Activated CD8-positive, alpha-beta memory T cell treated with anti-CD3 and anti-CD28 coated beads for 36 hours (primary cell): Measurements from ENCODE around the gene MRPL30. TPM values are rescaled to one million over a fixed set of nuclear protein-coding genes. Genes with fewer than 3 reads are reported as not detected.
"Not testable (repeated sequence)": the region's sequence is repeated elsewhere in the genome, so short reads cannot be mapped to it uniquely, and the experiment has no call there.

Source experiments
- CTCF ChIA-PET: fragments of 350-600 bp; sonication (Branson Sonifier 250); formaldehyde crosslinking; loops from one replicate; lab custom pipeline; 2021; ENCODE audit warnings: antibody characterized with exemption; lab: Charles Lee
- POLR2A ChIA-PET: fragments of 350-600 bp; sonication (Branson Sonifier 250); formaldehyde crosslinking; loops from one replicate; lab custom pipeline; 2021; ENCODE audit warnings: antibody characterized with exemption; lab: Charles Lee
- total RNA-seq, 2 experiments: library from RNA; stranded (reverse); gene quantifications; one replicate each; pipeline ENCODE4 v1.2.3, GENCODE V29; 2021

MRPL30 gene
- 10 to 100 TPM; 30.5 to 31.6 TPM for total RNA-seq

- ChIA-PET CTCF (interaction anchor here (0.5 to 1.4 kb wide), 7 partner anchors 9 to 284 kb away, joined by 3 to 6 read pairs (median 4); partner anchors contain the start of genes EIF5B, LIPT1 and TSGA10), POLR2A (interaction anchor here (0.6 to 1.4 kb wide), 6 partner anchors 26 to 157 kb away, joined by 3 to 7 read pairs (median 4); partner anchors contain the start of genes C2orf15, LIPT1, TSGA10 and TXNDC9)
These were observed at the start of gene MRPL30, which contains the start of gene MITD1 for GRCh38 chr2:99180755-99181623. Gene MRPL30 (plus strand): TSS chr2:99181184. CDS start chr2:99186204, 5,020 bp downstream. Gene MITD1 (minus strand): TSS chr2:99181058. CDS start chr2:99180981, 77 bp downstream.

GRCh38 chr2:99135044-99135556 lies 45.9 kb upstream of the MRPL30 start:
- POLR2A ChIA-PET, CTCF ChIA-PET: not testable (repeated sequence)

GRCh38 chr2:99139003-99139402 lies 42.0 kb upstream of the MRPL30 start:
- ChIA-PET POLR2A (no interaction called here), CTCF (no interaction called here)

- CTCF ChIA-PET: interaction anchor here (1.2 to 2.2 kb wide), 3 partner anchors 15 to 40 kb away, joined by 4 to 11 read pairs (median 6); partner anchors contain the start of genes LIPT1 and TSGA10
- POLR2A ChIA-PET: interaction anchor here (0.6 to 2.1 kb wide), 4 partner anchors 15 to 627 kb away, joined by 3 to 20 read pairs (median 6); partner anchors contain the start of genes EIF5B, LIPT1 and TSGA10
These were observed 40.7 kb upstream of the MRPL30 start for GRCh38 chr2:99140056-99140859.

GRCh38 chr2:99140860-99141109 lies 40.2 kb upstream of the MRPL30 start:
- CTCF ChIA-PET: interaction anchor here (1.2 to 2.2 kb wide), 3 partner anchors 14 to 39 kb away, joined by 4 to 11 read pairs (median 6); partner anchors contain the start of genes LIPT1 and TSGA10
- POLR2A ChIA-PET: interaction anchor here (0.6 to 2.1 kb wide), 5 partner anchors 9 to 627 kb away, joined by 3 to 20 read pairs (median 3); partner anchors contain the start of genes EIF5B, LIPT1 and TSGA10

- ChIA-PET CTCF (interaction anchor here (0.7 to 2.2 kb wide), 4 partner anchors 14 to 62 kb away, joined by 3 to 11 read pairs (median 5); partner anchors contain the start of genes LIPT1 and TSGA10), POLR2A (interaction anchor here (0.6 to 2.1 kb wide), 6 partner anchors 8 to 628 kb away, joined by 3 to 20 read pairs (median 3); partner anchors contain the start of genes EIF5B, LIPT1 and TSGA10)
These were observed 39.6 kb upstream of the MRPL30 start, which contains the start of gene C2orf15 for GRCh38 chr2:99141110-99142108. Gene C2orf15 (plus strand): TSS chr2:99141707. CDS start chr2:99150559, 8,852 bp downstream.

- ChIA-PET POLR2A (no interaction called here), CTCF (no interaction called here)
These were observed 30.3 kb upstream of the MRPL30 start for GRCh38 chr2:99150706-99151105.

GRCh38 chr2:99152199-99152895 lies 28.6 kb upstream of the MRPL30 start:
- POLR2A ChIA-PET: no interaction called here

GRCh38 chr2:99153921-99154604 lies 26.9 kb upstream of the MRPL30 start:
- CTCF ChIA-PET: interaction anchor here (0.9 to 2.5 kb wide), 2 partner anchors 13 to 19 kb away, joined by 3 to 11 read pairs; partner anchors contain the start of gene C2orf15
- POLR2A ChIA-PET: interaction anchor here (1.0 to 2.5 kb wide), 3 partner anchors 12 to 15 kb away, joined by 3 to 20 read pairs (median 5); partner anchors contain the start of gene C2orf15

More at GRCh38 chr2:99152199-99152895, 28.6 kb upstream of the MRPL30 start:
- CTCF ChIA-PET: no interaction called here

- CTCF ChIA-PET: interaction anchor here (0.7 to 2.5 kb wide), 4 partner anchors 14 to 232 kb away, joined by 3 to 11 read pairs (median 4); partner anchors contain the start of genes C2orf15 and MITD1
- POLR2A ChIA-PET: interaction anchor here (1.0 to 2.5 kb wide), 4 partner anchors 11 to 25 kb away, joined by 3 to 20 read pairs (median 6); partner anchors contain the start of genes C2orf15, MITD1 and MRPL30
These were observed 26.1 kb upstream of the MRPL30 start, which contains the start of the genes LIPT1 and TSGA10 for GRCh38 chr2:99154643-99155536. Gene LIPT1 (plus strand): TSS chr2:99154967. CDS start chr2:99161958, 6,991 bp downstream. Gene TSGA10 (minus strand): TSS chr2:99154942. CDS start chr2:99109439, 45,503 bp downstream.

GRCh38 chr2:99156891-99157290 lies 24.1 kb upstream of the MRPL30 start:
- ChIA-PET CTCF (interaction anchor here (1.6 kb wide), 1 partner anchor 10 kb away, joined by 4 read pairs; no protein-coding TSS in a partner anchor), POLR2A (no interaction called here)

- ChIA-PET POLR2A (no interaction called here), CTCF (no interaction called here)
These were observed 22.4 kb upstream of the MRPL30 start for GRCh38 chr2:99158599-99158998.

GRCh38 chr2:99159594-99159993 lies 21.4 kb upstream of the MRPL30 start:
- ChIA-PET POLR2A (no interaction called here), CTCF (no interaction called here)

- CTCF ChIA-PET: interaction anchor here (1.3 kb wide), 1 partner anchor 10 kb away, joined by 4 read pairs; no protein-coding TSS in a partner anchor
These were observed 14.8 kb upstream of the MRPL30 start for GRCh38 chr2:99166218-99166617.

More at GRCh38 chr2:99166218-99166617, 14.8 kb upstream of the MRPL30 start:
- POLR2A ChIA-PET: interaction anchor here (0.5 to 0.7 kb wide), 2 partner anchors 11 to 18 kb away, joined by 3 to 4 read pairs; partner anchors contain the start of genes LIPT1 and TSGA10
